BLaER1 treated with 17β-estradiol and CSF1 and Interleukin-3, amounts not matched to agents 10 nM and 100 nM (cell line): ENCODE measurements around the gene PTGDR2.

ENCODE experiments used
- H3K27ac ChIP-seq, 11 experiments: shearing (Covaris generic); formaldehyde crosslinking; 2 replicates each; pipeline ENCODE4 v1.8.1; 2022
- H3K27me3 ChIP-seq, 11 experiments: shearing (Covaris generic); formaldehyde crosslinking; 2 replicates each; pipeline ENCODE4 v1.8.1; 2022
- H3K36me3 ChIP-seq, 11 experiments: shearing (Covaris generic); formaldehyde crosslinking; 2 replicates each; pipeline ENCODE4 v1.8.1; 2022
- H3K4me1 ChIP-seq, 10 experiments: shearing (Covaris generic); formaldehyde crosslinking; 2 replicates each; pipeline ENCODE4 v1.8.1; 2022
- H3K4me2 ChIP-seq, 11 experiments: shearing (Covaris generic); formaldehyde crosslinking; 2 replicates each; pipeline ENCODE4 v1.8.1; 2022
- H3K4me3 ChIP-seq, 10 experiments: shearing (Covaris generic); formaldehyde crosslinking; 2 replicates each; pipeline ENCODE4 v1.8.1; 2022
- H3K9ac ChIP-seq, 11 experiments: shearing (Covaris generic); formaldehyde crosslinking; 2 replicates each; pipeline ENCODE4 v1.8.1; 2022
- H3K9me3 ChIP-seq, 11 experiments: shearing (Covaris generic); formaldehyde crosslinking; replicated peaks in 1 of 11; 2 replicates each; pipeline ENCODE4 v1.8.1; 2022
- H4K20me1 ChIP-seq, 11 experiments: shearing (Covaris generic); formaldehyde crosslinking; 2 replicates each; pipeline ENCODE4 v1.8.1; 2022
- Cebpa-rat ChIP-seq, 11 experiments: shearing (Covaris generic); IDR thresholded peaks; 2 replicates each; pipeline ENCODE4 v1.8.1; 2022

The PTGDR2 gene

DNA sequence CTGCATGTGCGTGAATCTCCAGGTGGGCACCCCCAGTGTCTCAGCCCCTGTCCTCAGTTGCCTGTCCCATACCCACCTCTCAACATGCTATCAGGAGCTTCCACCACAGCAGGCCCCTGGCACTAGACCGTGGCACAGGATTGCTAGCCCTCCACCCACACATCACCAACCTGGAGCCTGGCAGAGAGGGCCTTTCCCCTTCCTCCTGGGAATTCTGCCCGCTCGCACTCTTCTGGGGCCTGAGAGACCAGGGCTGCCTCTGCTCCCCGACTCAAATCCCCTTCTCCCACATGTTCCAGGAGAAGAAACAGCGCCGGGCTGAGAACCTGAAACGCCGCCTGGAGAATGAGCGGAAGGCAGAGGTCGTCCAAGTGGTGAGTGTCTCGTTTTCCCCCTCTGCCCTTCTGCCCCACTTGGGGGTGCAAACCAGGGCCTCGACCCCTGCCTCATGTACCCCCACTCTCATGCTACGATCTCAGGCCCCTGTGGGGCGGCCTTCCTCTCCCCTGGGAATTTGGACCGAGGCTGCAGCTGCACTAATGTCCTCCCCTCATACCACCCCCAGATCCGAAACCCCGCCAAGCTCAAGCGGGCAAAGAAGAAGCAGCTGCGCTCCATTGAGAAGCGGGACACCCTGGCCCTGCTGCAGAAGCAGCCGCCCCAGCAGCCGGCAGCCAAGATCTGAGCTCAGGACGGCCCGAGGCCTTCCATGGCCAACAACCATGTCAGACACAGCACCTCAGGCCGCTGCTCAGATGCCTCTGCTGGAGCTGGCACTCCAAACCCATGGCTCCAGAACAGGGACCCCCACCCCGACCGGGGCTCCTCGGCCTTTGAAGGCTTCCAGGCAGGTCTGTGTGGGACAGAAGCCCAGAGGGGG lies 5.9 kb downstream of the PTGDR2 start:
- peak overlapping the region in 3 of 11 experiments; percentile 85 to 91 (median 88); a peak in 3 of 22 replicates for H3K4me2 ChIP-seq
- no peaks in the 10 kb centered on the region for H3K27me3 ChIP-seq
- H3K9me3 ChIP-seq: peaks cover 0 to 12% (median 5%) of the 10 kb centered on the region in 11 experiments; a peak in 6 of 22 replicates
- H3K4me3 ChIP-seq: no peak overlapping the region
- peaks cover 0 to 79% (median 43%) of the 10 kb centered on the region in 11 experiments; a peak in 19 of 22 replicates for H4K20me1 ChIP-seq
- no peak for TF ChIP-seq Cebpa-rat (IDR thresholded peaks at IDR 0.05)
- H3K4me1 ChIP-seq: peaks cover 42 to 73% (median 62%) of the 10 kb centered on the region in 10 experiments
- H3K9ac ChIP-seq: 0 out of 22 replicates have a peak overlapping the region, but pooled peaks of 1 of the 11 experiments have one; percentile 37
- H3K36me3 ChIP-seq: peaks cover 43 to 88% (median 75%) of the 10 kb centered on the region in 11 experiments
- no peak overlapping the region for H3K27ac ChIP-seq

DNA sequence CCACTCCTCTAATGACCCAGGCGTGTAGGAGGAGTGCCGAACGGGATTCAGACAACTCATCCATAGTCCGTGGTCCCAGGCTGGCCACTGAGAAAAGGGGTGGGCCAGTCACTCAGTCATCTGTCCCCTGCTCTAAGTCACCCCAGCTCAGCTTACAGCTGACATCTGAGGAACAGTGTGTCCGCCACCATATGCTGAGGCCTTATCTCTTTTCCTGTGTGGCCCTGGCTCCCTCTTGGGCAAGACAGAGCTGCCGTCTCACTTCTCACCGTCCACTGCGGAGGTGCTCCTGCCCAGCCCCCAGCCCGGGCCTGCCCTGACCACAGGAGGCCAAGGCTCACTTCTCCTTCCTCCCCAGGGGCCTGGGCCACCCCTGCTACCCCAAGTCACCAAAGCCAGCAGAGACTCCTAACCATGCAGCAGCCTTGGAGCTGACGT lies 7.0 kb downstream of the PTGDR2 start:
- Histone ChIP-seq H3K27me3 (no peaks in the 10 kb centered on the region), H3K36me3 (peaks cover 43 to 96% (median 76%) of the 10 kb centered on the region in 11 experiments), H3K27ac (peak overlapping the region in 9 of 11 experiments; percentile 7 to 58 (median 32); a peak in 15 of 22 replicates), H3K4me1 (peaks cover 43 to 73% (median 62%) of the 10 kb centered on the region in 10 experiments), H3K4me3 (peak overlapping the region in 2 of 10 experiments; percentile 4 to 25; a peak in 1 of 20 replicates), H3K9me3 (peaks cover 0 to 12% (median 5%) of the 10 kb centered on the region in 11 experiments; a peak in 6 of 22 replicates), H4K20me1 (peaks cover 0 to 89% (median 54%) of the 10 kb centered on the region in 11 experiments; a peak in 19 of 22 replicates), H3K9ac (peak overlapping the region in 10 of 11 experiments; percentile 23 to 67 (median 46); a peak in 18 of 22 replicates), H3K4me2 (peak overlapping the region; percentile 52 to 93 (median 78))
- no peak for TF ChIP-seq Cebpa-rat (IDR thresholded peaks at IDR 0.05)

DNA sequence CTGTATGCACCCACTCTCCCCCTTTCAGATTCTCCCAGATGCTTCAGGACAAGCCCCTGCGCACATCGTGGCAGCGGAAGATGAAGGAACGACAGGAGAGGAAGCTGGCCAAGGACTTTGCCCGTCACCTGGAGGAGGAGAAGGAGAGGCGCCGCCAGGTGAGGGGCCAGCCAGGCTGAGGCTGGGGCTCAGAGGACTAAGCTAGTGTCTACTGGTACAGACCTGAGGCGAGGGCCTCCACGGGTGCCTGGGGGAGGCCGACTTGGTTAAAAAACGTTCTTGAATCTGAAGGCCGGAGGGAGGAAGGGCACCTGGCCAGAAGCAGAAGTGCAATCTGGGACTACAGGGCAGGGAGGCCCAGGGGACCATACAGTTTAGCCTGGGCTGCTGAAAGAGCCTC lies 7.9 kb downstream of the PTGDR2 start:
- Histone ChIP-seq H3K4me3 (peak overlapping the region in 4 of 10 experiments; percentile 4 to 28 (median 18); a peak in 4 of 20 replicates), H3K27ac (peak overlapping the region in 9 of 11 experiments; percentile 7 to 58 (median 32); a peak in 13 of 22 replicates), H3K9ac (peak overlapping the region in 9 of 11 experiments; percentile 34 to 67 (median 47); a peak in 16 of 22 replicates), H3K4me1 (peaks cover 48 to 70% (median 60%) of the 10 kb centered on the region in 10 experiments), H3K9me3 (peaks cover 0 to 9% (median 5%) of the 10 kb centered on the region in 11 experiments; a peak in 6 of 22 replicates), H3K4me2 (peak overlapping the region; percentile 52 to 93 (median 78)), H4K20me1 (peaks cover 0 to 92% (median 61%) of the 10 kb centered on the region in 11 experiments; a peak in 19 of 22 replicates), H3K27me3 (no peaks in the 10 kb centered on the region), H3K36me3 (peaks cover 40 to 89% (median 68%) of the 10 kb centered on the region in 11 experiments)
- TF ChIP-seq Cebpa-rat (IDR thresholded peaks at IDR 0.05): no peak

DNA sequence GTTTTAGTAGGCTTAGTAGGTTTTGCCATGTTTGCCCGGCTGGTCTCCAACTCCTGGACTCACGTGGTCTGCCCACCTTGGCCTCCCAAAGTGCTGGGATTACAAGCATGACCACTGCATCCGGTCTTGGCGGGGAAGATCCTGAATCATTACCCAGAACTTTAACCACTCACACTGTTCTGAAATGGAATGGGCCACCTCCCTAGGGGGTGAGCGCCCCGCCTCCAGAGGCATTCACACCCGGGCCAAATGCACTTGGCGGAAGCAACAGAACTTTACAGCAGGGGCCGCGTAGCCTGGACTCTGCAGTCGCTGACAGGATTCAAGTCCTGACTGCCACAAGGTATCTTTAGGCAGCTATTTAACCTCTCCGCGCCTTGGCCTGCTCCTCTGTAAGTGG lies 8.5 kb downstream of the PTGDR2 start:
- Histone ChIP-seq H3K4me1 (peaks cover 51 to 69% (median 59%) of the 10 kb centered on the region in 10 experiments), H3K27me3 (no peaks in the 10 kb centered on the region), H3K4me3 (peak overlapping the region in 2 of 10 experiments; percentile 25 to 28; a peak in 2 of 20 replicates), H3K27ac (peak overlapping the region in 4 of 11 experiments; percentile 21 to 58 (median 44); a peak in 3 of 22 replicates), H3K9me3 (peaks cover 0 to 2% (median 0%) of the 10 kb centered on the region in 11 experiments; a peak in 2 of 22 replicates), H3K36me3 (peaks cover 34 to 83% (median 62%) of the 10 kb centered on the region in 11 experiments), H3K4me2 (peak overlapping the region; percentile 52 to 93 (median 78); a peak in 20 of 22 replicates), H3K9ac (peak overlapping the region in 6 of 11 experiments; percentile 34 to 67 (median 61); a peak in 9 of 22 replicates), H4K20me1 (peaks cover 0 to 98% (median 61%) of the 10 kb centered on the region in 11 experiments; a peak in 19 of 22 replicates)
- TF ChIP-seq Cebpa-rat (IDR thresholded peaks at IDR 0.05): no peak

DNA sequence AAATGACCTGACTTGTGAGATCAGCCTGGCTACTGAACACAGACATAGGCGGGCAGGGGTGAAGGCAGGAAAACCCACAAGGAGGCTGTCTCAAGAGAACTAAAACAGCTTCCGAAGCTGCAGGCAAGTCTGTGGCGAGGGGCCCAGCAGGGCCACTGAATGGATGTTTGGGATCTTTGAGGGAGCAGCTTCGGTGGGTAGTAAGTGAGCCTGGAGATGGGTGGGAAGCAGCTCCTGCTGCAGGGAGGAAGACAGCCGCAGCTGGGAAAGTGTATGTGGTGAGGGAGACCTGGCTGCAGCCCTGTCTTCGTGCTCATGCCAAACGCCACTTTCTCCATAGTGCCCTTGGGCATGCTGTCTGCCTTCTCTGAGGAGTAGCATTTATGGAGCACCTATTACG lies 10.4 kb downstream of the PTGDR2 start:
- peaks cover 14 to 63% (median 42%) of the 10 kb centered on the region in 11 experiments for H3K36me3 ChIP-seq
- peak overlapping the region; percentile 4 to 95 (median 87); a peak in 20 of 22 replicates for H3K9ac ChIP-seq
- H3K4me1 ChIP-seq: peaks cover 59 to 75% (median 66%) of the 10 kb centered on the region in 10 experiments
- no peak for TF ChIP-seq Cebpa-rat (IDR thresholded peaks at IDR 0.05)
- no peaks in the 10 kb centered on the region for H3K27me3 ChIP-seq
- peaks cover 0 to 82% (median 61%) of the 10 kb centered on the region in 11 experiments; a peak in 19 of 22 replicates for H4K20me1 ChIP-seq
- H3K4me3 ChIP-seq: peak overlapping the region in 8 of 10 experiments; percentile 85 to 98 (median 94); a peak in 16 of 20 replicates
- H3K4me2 ChIP-seq: peak overlapping the region; percentile 88 to 100 (median 98)
- no peaks in the 10 kb centered on the region for H3K9me3 ChIP-seq
- 0 out of 22 replicates have a peak overlapping the region, but pooled peaks of 1 of the 11 experiments have one; percentile 32 for H3K27ac ChIP-seq

DNA sequence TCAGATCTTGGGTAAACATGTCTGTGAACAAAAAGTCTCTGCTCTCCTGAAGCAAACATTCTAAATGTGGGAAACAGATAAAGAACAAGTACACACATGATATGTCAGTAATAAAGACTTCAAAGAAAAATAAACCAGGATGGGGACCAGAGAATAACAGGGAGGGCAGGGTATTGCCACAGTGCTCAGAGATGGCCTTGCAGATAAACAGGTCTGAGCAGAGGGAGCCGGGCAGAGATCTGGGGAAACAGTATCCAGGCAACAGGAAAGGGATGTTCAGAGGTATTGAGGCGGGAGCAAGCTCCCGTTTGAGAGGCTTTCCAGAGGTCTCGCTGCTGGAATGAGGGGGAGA lies 10.9 kb downstream of the PTGDR2 start:
- Histone ChIP-seq H3K9ac (peak overlapping the region; percentile 4 to 95 (median 87); a peak in 20 of 22 replicates), H3K9me3 (no peaks in the 10 kb centered on the region), H3K27ac (0 out of 22 replicates have a peak overlapping the region, but pooled peaks of 1 of the 11 experiments have one; percentile 32), H3K36me3 (peaks cover 10 to 58% (median 37%) of the 10 kb centered on the region in 11 experiments), H3K4me1 (peaks cover 59 to 73% (median 66%) of the 10 kb centered on the region in 10 experiments), H4K20me1 (peaks cover 0 to 77% (median 61%) of the 10 kb centered on the region in 11 experiments; a peak in 19 of 22 replicates), H3K27me3 (no peaks in the 10 kb centered on the region), H3K4me2 (peak overlapping the region; percentile 88 to 100 (median 98)), H3K4me3 (peak overlapping the region in 9 of 10 experiments; percentile 85 to 98 (median 94); a peak in 16 of 20 replicates)
- TF ChIP-seq Cebpa-rat (IDR thresholded peaks at IDR 0.05): no peak

DNA sequence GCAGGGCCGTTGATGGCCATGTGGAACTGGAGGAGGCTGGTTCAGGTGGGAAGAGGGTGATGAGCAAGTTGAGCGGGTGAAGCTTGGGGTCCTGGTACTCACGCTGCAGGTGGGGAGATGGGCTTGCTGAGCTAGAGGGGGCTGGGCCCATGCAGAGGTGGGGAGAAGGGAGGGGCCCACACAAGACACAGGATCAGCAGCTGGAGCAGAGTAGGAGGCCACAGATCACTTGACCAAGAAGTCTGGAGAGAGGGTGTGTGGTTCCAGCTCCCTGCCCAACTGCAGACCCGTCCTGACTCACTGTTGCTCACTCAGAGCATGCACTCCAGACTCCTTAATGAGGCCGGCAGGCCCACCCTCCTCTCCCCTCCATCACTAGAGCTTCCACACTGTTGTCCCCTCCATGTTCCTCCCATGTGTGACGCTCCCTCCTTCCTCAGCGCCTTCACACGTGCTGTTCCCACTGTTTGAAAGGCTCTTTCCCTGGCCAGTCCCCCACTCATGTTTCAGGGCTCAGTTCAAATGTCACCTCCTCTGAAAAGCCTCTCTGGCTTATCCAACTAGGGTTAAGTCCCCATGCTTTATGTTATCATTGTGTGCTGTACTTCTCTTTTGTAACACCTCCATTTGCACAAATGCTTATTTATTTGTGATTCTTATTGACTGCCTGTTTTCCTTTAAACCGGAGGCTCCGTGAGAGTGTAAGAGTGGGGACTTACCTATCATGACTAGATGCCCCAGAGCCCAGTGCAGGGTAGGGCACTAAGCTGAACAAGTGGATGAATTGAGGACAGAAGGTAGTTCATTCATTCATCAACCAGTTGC lies 11.5 kb downstream of the PTGDR2 start:
- Histone ChIP-seq H3K9ac (peak overlapping the region; percentile 73 to 95 (median 87); a peak in 21 of 22 replicates), H3K27me3 (no peaks in the 10 kb centered on the region), H3K36me3 (peaks cover 4 to 52% (median 32%) of the 10 kb centered on the region in 11 experiments; a peak in 21 of 22 replicates), H3K4me2 (peak overlapping the region; percentile 88 to 100 (median 98)), H3K9me3 (no peaks in the 10 kb centered on the region), H3K4me3 (peak overlapping the region; percentile 66 to 98 (median 94)), H3K27ac (peak overlapping the region in 7 of 11 experiments; percentile 13 to 92 (median 87); a peak in 9 of 22 replicates), H4K20me1 (peaks cover 0 to 71% (median 56%) of the 10 kb centered on the region in 11 experiments; a peak in 19 of 22 replicates), H3K4me1 (peaks cover 57 to 69% (median 64%) of the 10 kb centered on the region in 10 experiments)
- no peak for TF ChIP-seq Cebpa-rat (IDR thresholded peaks at IDR 0.05)
